ENCODE data around the gene CTDSPL.

CTDSPL gene

GRCh38 chr3:37862219-37862902 lies 681 bp downstream of the CTDSPL start:
- H3K4me3 ChIP-seq, result peak overlapping the region; percentile 92
- no peak for DNase-seq (ENCODE audit: low spot score)
- H3K27ac ChIP-seq, result peak overlapping the region; percentile 63 to 96
- TF ChIP-seq CTCF (IDR thresholded peaks at IDR 0.05), result no peak

- no peak for TF ChIP-seq CTCF (IDR thresholded peaks at IDR 0.05)
- no peak for DNase-seq (ENCODE audit: low spot score)
- peak overlapping the region; percentile 63 to 96 for H3K27ac ChIP-seq
- peak overlapping the region; percentile 92 for H3K4me3 ChIP-seq
Observed at GRCh38 chr3:37862903-37863815, 1.5 kb downstream of the CTDSPL start.

- Histone ChIP-seq H3K4me3 (peak overlapping the region; percentile 92), H3K27ac (peak overlapping the region; percentile 63 to 96)
- no peak for TF ChIP-seq CTCF (IDR thresholded peaks at IDR 0.05)
- no peak for DNase-seq (ENCODE audit: low spot score)
Observed at GRCh38 chr3:37863949-37864822, 2.5 kb downstream of the CTDSPL start.

DNA sequence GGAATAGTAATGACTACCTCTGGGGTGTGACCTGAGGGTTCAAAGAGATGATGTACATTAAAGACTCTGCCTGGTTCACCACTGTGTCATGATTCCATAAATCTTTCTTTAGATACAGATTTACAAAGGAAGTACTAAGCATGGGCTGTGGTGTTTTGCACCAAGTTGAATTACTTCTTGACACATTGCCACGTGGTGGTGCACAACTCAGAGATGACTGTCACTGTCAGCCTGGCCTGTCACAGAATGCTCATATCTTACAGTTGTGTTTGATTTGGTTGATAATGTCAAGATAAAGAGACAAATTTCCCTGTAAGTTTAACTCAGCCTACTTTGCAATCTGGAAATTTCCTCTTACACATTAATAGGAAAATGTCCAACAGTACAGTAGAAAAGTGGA lies 3.2 kb downstream of the CTDSPL start:
- no peak overlapping the region for H3K4me3 ChIP-seq
- no peak overlapping the region for H3K27ac ChIP-seq
- TF ChIP-seq CTCF (IDR thresholded peaks at IDR 0.05), result no peak
- no peak for DNase-seq (ENCODE audit: low spot score)

GRCh38 chr3:37867144-37867543 lies 5.5 kb downstream of the CTDSPL start:
- DNase-seq (ENCODE audit: low spot score), result no peak
- Histone ChIP-seq H3K4me3 (no peak overlapping the region), H3K27ac (no peak overlapping the region)
- TF ChIP-seq CTCF (IDR thresholded peaks at IDR 0.05), result no peak

- H3K27ac ChIP-seq, result no peak overlapping the region
- H3K4me3 ChIP-seq, result no peak overlapping the region
- no peak for DNase-seq (ENCODE audit: low spot score)
- TF ChIP-seq CTCF (IDR thresholded peaks at IDR 0.05), result no peak
Observed at GRCh38 chr3:37871858-37872257, 10.2 kb downstream of the CTDSPL start.

All from coronary artery (tissue), 2 donors.